PC-9 (cell line): Measurements from ENCODE around the gene CELF4.

Source experiments
- EZH2 ChIP-seq: fragments of 200-600 bp; sonication (generic); IDR thresholded peaks from 2 replicates; pipeline ENCODE4 v1.8.0; 2017; ENCODE audit warnings: antibody characterized with exemption, low read depth
- TF ChIP-seq, protein P1 (sequence below): fragments of 200-600 bp; sonication (generic); conservative IDR thresholded peaks from 2 replicates; pipeline ENCODE4 v1.6.1; 2017; ENCODE audit warnings: mixed run types, antibody characterized with exemption, mild to moderate bottlenecking, moderate library complexity

DNA sequence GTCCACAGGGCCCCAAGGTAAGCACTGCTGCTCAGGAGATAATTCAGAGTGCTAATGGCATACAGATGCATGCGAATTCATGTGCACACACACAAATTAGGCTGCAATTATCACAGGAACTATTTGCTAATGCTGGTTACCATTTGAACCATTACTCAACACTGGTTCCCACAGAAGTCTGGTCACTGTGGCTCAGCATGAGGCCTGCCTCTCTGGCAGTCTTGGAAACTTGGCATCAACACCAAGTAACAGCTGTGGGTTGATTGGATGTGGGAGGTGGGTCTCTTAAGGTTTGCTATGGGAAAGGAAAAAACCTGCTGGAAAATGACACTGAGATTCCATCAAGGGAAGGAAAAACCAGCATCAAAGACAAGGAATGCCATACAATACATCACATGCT, 105.0 kb downstream of the CELF4 start:
- TF ChIP-seq, protein P1, sequence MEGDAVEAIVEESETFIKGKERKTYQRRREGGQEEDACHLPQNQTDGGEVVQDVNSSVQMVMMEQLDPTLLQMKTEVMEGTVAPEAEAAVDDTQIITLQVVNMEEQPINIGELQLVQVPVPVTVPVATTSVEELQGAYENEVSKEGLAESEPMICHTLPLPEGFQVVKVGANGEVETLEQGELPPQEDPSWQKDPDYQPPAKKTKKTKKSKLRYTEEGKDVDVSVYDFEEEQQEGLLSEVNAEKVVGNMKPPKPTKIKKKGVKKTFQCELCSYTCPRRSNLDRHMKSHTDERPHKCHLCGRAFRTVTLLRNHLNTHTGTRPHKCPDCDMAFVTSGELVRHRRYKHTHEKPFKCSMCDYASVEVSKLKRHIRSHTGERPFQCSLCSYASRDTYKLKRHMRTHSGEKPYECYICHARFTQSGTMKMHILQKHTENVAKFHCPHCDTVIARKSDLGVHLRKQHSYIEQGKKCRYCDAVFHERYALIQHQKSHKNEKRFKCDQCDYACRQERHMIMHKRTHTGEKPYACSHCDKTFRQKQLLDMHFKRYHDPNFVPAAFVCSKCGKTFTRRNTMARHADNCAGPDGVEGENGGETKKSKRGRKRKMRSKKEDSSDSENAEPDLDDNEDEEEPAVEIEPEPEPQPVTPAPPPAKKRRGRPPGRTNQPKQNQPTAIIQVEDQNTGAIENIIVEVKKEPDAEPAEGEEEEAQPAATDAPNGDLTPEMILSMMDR, result no peak
- TF ChIP-seq EZH2, result no peak
